ENCODE measurements around the gene OR11G2.
"Not testable (repeated sequence)": the region's sequence is repeated elsewhere in the genome, so short reads cannot be mapped to it uniquely, and the experiment has no call there.

Gene OR11G2, protein sequence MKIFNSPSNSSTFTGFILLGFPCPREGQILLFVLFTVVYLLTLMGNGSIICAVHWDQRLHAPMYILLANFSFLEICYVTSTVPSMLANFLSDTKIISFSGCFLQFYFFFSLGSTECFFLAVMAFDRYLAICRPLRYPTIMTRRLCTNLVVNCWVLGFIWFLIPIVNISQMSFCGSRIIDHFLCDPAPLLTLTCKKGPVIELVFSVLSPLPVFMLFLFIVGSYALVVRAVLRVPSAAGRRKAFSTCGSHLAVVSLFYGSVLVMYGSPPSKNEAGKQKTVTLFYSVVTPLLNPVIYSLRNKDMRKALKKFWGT

DNA sequence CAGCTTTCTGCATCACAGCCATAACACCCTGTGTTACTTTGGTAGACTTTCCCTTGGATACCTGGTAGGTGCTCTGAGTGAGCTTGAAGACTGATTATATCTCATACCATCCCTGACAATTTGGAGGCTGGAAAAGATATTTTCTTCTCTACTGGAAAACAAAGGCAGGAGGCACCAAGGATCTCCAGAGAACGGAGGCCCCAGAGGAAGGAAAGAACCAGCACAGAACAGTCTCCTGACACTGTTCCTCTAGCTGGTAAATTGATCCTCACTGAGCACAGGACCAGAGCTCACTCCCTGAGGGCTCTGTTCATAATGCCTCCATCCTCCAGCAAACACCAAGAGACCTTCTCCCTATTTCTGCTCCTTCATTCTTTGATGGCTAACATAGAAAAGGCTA is at the start of gene OR11G2:
TSS of gene OR11G2 (plus strand) at position 301 of the 400 bp plus-strand sequence. CDS start 6,542 bp downstream, outside the sequence.
- TF ChIP-seq, protein P1, sequence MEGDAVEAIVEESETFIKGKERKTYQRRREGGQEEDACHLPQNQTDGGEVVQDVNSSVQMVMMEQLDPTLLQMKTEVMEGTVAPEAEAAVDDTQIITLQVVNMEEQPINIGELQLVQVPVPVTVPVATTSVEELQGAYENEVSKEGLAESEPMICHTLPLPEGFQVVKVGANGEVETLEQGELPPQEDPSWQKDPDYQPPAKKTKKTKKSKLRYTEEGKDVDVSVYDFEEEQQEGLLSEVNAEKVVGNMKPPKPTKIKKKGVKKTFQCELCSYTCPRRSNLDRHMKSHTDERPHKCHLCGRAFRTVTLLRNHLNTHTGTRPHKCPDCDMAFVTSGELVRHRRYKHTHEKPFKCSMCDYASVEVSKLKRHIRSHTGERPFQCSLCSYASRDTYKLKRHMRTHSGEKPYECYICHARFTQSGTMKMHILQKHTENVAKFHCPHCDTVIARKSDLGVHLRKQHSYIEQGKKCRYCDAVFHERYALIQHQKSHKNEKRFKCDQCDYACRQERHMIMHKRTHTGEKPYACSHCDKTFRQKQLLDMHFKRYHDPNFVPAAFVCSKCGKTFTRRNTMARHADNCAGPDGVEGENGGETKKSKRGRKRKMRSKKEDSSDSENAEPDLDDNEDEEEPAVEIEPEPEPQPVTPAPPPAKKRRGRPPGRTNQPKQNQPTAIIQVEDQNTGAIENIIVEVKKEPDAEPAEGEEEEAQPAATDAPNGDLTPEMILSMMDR (IDR thresholded peaks at IDR 0.05; ENCODE audit: borderline replicate concordance, insufficient read depth, low read depth, low read length) = no peak
- H3K4me3 ChIP-seq (ENCODE audit: low read depth, low read length) = no peak within 1 kb of the TSS

DNA sequence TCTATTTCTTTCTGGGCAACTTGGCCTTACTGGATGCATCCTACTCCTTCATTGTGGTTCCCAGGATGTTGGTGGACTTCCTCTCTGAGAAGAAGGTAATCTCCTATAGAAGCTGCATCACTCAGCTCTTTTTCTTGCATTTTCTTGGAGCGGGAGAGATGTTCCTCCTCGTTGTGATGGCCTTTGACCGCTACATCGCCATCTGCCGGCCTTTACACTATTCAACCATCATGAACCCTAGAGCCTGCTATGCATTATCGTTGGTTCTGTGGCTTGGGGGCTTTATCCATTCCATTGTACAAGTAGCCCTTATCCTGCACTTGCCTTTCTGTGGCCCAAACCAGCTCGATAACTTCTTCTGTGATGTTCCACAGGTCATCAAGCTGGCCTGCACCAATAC is 46.8 kb upstream of the OR11G2 start:
- no peak overlapping the region for H3K4me3 ChIP-seq (ENCODE audit: low read depth, low read length)
- TF ChIP-seq, protein P1 (IDR thresholded peaks at IDR 0.05; ENCODE audit: borderline replicate concordance, insufficient read depth, low read depth, low read length) = 0 out of 2 replicates have a peak, but pooled peaks have one; percentile 12

DNA sequence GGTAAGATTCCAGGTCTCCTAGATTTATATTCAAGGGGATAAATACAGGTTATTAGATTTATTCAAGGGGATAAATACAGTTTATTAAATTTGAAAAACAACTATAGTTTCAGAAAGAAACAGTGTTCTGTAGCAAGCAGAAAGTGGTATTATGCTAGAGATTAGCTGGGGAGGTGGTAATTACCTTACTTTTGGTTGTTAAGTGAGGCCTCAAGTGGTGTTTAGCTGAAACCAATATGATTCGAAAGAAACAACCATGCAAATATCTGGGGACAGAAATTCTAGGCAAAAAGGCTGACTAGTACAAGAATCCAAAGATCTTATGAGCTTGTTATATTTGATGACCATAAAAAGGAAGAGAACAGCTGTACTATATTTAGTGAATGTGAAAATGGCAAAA is 45.9 kb upstream of the OR11G2 start:
- no peak overlapping the region for H3K4me3 ChIP-seq (ENCODE audit: low read depth, low read length)
- TF ChIP-seq, protein P1 (IDR thresholded peaks at IDR 0.05; ENCODE audit: borderline replicate concordance, insufficient read depth, low read depth, low read length) = no peak

DNA sequence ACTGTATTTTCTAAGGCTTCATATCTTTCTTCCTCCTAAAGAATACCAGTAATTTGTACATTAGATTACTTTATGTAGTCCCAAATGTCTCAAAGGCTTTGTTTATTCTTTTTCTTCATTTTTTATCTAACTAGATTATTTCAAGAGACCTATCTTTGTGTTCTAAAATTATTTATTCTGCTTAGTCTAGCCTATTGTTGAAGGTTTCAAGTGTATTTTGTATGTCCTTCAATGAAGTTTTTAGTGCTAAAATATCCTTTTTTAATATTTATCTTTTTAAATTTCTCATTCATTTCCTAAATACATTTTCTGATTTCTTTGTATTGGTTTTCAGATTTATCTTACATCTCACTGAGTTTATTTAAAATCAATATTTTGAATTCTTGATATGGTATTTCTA is 26.2 kb upstream of the OR11G2 start:
- TF ChIP-seq, protein P1 (IDR thresholded peaks at IDR 0.05; ENCODE audit: borderline replicate concordance, insufficient read depth, low read depth, low read length) = no peak
- no peak overlapping the region for H3K4me3 ChIP-seq (ENCODE audit: low read depth, low read length)

DNA sequence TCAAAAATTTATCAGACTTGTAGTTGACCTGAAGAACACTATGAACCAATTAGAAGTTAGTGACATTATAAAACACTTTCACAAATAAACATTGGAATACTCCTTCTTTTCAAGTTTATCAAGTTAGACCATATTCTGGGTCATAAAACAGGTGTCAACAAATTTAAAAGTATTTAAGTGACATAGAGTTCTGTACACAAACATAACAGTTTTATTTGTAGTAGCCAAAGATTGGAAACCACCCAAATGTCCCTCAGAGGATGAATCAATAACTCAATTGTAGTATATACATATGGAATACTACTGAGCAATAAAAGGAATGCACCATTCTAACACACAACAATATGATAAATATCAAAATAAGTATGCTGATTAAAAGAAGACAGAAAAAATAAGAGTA is 23.6 kb upstream of the OR11G2 start:
- TF ChIP-seq, protein P1 (IDR thresholded peaks at IDR 0.05; ENCODE audit: borderline replicate concordance, insufficient read depth, low read depth, low read length) = no peak
- H3K4me3 ChIP-seq (ENCODE audit: low read depth, low read length) = no peak overlapping the region

DNA sequence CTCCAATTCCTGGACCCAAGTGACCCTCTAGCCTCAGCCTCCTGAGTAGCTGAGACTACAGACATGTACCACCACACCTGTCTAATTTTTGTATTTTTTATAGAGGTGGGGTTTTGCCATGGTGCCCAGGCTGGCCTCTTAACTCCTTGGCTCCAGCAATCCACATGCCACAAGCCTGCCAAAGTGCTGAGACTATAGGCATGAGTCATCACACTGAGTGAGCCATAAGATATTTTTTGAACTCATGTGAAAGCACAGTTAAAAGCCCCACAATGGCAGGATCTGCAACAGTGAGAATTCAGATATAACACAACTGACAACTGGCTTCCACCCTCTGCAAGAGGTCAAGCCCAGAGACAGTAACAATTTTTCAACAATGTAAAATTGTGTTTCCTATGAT is 20.8 kb upstream of the OR11G2 start:
- H3K4me3 ChIP-seq (ENCODE audit: low read depth, low read length) = not testable (repeated sequence)

DNA sequence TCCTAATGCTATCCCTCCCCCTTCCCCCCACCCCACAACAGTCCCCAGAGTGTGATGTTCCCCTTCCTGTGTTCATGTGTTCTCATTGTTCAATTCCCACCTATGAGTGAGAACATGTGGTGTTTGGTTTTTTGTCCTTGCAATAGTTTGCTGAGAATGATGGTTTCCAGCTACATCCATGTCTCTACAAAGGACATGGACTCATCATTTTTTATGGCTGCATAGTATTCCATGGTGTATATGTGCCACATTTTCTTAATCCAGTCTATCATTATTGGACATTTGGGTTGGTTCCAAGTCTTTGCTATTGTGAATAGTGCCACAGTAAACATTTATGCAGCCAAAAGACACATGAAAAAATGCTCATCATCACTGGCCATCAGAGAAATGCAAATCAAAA is 16.5 kb upstream of the OR11G2 start:
- H3K4me3 ChIP-seq (ENCODE audit: low read depth, low read length) = not testable (repeated sequence)

DNA sequence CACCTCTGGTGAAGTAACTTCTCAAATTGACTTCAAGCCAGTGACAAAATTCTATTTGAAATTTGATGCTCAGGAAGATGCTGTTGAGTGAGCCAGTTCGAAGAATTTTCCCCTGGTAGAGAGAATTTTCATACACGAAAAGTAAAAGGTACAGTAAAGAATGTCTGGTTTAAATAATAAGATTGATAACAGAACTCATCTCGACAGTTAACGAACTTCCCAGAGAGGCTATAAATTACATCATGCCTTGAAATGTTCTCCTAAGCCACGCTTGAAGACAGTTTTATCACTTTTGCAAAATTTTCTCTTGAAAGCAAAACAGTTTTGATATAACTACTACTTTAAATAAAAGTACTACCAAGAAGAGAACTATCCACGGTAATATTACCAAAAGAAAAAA is 14.4 kb upstream of the OR11G2 start:
- no peak overlapping the region for H3K4me3 ChIP-seq (ENCODE audit: low read depth, low read length)
- TF ChIP-seq, protein P1 (IDR thresholded peaks at IDR 0.05; ENCODE audit: borderline replicate concordance, insufficient read depth, low read depth, low read length) = no peak
